ENCODE measurements around the gene CCDC85C. TPM values are rescaled to one million over a fixed set of nuclear protein-coding genes. Genes with fewer than 3 reads are reported as not detected.

Gene CCDC85C
- total RNA-seq, 2 donors from 2014 or later, result 32.8 to 45.8 TPM

DNA sequence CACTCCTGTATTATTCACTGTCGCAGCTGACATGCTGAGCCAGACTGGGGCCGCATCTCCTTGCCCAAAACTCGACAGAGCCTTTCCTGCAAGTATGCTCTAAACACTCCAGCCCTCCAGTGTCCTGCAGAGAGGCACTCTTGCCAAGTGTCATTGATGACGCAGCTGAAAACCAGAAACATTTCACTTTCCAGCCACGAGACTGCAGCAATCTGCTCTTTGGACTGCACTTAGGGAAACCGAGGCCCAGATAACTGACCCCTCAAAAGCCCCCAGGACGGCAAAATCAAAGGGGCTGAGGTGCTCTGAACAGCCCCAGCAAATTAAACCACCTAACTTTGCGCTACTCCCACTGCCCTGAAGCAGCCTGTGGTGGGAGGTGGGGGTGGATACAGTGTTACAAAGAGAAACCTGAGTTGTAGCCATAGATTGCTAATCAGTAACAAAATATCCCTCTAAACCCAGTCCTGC, 2.6 kb downstream of the CCDC85C start:
- 63 to 68% methylated on average over 6 to 7 of the region's 8 CpGs for WGBS, 2 experiments (ENCODE audit: insufficient coverage in 1 of 2, insufficient read length in 1 of 2)
- Histone ChIP-seq H3K9me3 (ENCODE audit: control insufficient read depth, low read length) (no peaks in the 10 kb centered on the region), H3K4me1 (ENCODE audit: control insufficient read depth, insufficient read depth, low read length) (peaks cover 46% of the 10 kb centered on the region), H3K27ac (ENCODE audit: low read depth, low read length) (no peak overlapping the region), H3K27me3 (ENCODE audit: control insufficient read depth, insufficient read depth, low read length, poor library complexity, severe bottlenecking) (peaks cover 12% of the 10 kb centered on the region), H3K9ac (ENCODE audit: extremely low read depth, low read length, poor library complexity, severe bottlenecking) (no peak overlapping the region), H3K4me3 (ENCODE audit: low read length) (peak overlapping the region; percentile 92), H3K36me3 (ENCODE audit: control insufficient read depth, insufficient read depth, low read length) (no peaks in the 10 kb centered on the region)
- Mint-ChIP-seq H3K36me3 (ENCODE audit: low read depth) (no peaks in the 10 kb centered on the region), H3K27me3 (ENCODE audit: insufficient read depth) (peaks cover 17% of the 10 kb centered on the region), H3K4me1 (peaks cover 54% of the 10 kb centered on the region), H3K27ac (no peak overlapping the region), H3K9me3 (no peaks in the 10 kb centered on the region), H3K4me3 (peak overlapping the region; percentile 63)
- no peak for TF ChIP-seq CTCF (conservative IDR thresholded peaks at IDR 0.05)
- DNase-seq, result no peak

DNA sequence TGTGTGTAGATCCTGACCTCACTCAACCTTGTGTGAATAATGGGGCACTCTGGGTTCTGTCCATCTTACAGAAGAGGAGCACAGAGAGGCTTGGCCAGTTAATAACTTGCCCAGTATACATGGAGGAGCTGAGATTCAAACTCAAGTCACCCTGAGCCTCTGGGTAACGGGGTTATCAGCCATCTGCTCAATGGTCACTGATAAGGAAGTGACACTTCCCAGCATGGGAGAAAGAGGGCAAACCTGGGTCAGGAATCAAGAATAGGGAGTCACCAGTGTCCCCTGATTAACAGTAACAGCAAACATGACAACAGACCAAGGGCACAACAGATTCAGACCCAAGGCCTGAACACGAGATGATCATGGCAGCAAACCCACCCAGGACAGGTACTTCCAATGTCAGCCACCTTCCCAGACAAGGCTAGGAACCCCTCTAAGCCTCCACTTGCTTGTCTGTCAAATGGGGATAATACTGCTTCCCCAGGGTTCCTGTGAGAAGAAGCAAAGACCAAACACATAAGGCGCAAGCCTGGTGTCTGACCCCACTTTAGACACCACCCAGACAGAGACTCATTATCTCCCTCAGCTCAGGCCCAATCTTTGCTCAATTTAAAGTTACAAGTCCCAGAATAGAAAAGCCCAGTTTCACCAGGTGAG, 3.6 kb downstream of the CCDC85C start:
- Histone ChIP-seq H3K36me3 (ENCODE audit: control insufficient read depth, insufficient read depth, low read length) (no peaks in the 10 kb centered on the region), H3K9me3 (ENCODE audit: control insufficient read depth, low read length) (no peaks in the 10 kb centered on the region), H3K9ac (ENCODE audit: extremely low read depth, low read length, poor library complexity, severe bottlenecking) (no peak overlapping the region), H3K4me1 (ENCODE audit: control insufficient read depth, insufficient read depth, low read length) (peaks cover 44% of the 10 kb centered on the region), H3K4me3 (ENCODE audit: low read length) (peak overlapping the region; percentile 92), H3K27me3 (ENCODE audit: control insufficient read depth, insufficient read depth, low read length, poor library complexity, severe bottlenecking) (peaks cover 12% of the 10 kb centered on the region), H3K27ac (ENCODE audit: low read depth, low read length) (no peak overlapping the region)
- Mint-ChIP-seq H3K27me3 (ENCODE audit: insufficient read depth) (peaks cover 16% of the 10 kb centered on the region), H3K36me3 (ENCODE audit: low read depth) (no peaks in the 10 kb centered on the region), H3K27ac (no peak overlapping the region), H3K9me3 (no peaks in the 10 kb centered on the region), H3K4me3 (no peak overlapping the region), H3K4me1 (peaks cover 54% of the 10 kb centered on the region)
- TF ChIP-seq CTCF (conservative IDR thresholded peaks at IDR 0.05), result no peak
- DNase-seq, result no peak
- 60 to 88% methylated on average over 3 of the region's 3 CpGs for WGBS, 2 experiments (ENCODE audit: insufficient coverage in 1 of 2, insufficient read length in 1 of 2)

GRCh38 chr14:99599393-99599792, 4.6 kb downstream of the CCDC85C start:
- Histone ChIP-seq H3K27ac (ENCODE audit: low read depth, low read length) (no peak overlapping the region), H3K9ac (ENCODE audit: extremely low read depth, low read length, poor library complexity, severe bottlenecking) (peak overlapping the region; percentile 1), H3K9me3 (ENCODE audit: control insufficient read depth, low read length) (no peaks in the 10 kb centered on the region), H3K27me3 (ENCODE audit: control insufficient read depth, insufficient read depth, low read length, poor library complexity, severe bottlenecking) (peaks cover 12% of the 10 kb centered on the region), H3K4me3 (ENCODE audit: low read length) (peak overlapping the region; percentile 64), H3K4me1 (ENCODE audit: control insufficient read depth, insufficient read depth, low read length) (peaks cover 44% of the 10 kb centered on the region), H3K36me3 (ENCODE audit: control insufficient read depth, insufficient read depth, low read length) (no peaks in the 10 kb centered on the region)
- no peak for DNase-seq
- peak overlapping the region; percentile 85 for H3K27ac Mint-ChIP-seq
- no peaks in the 10 kb centered on the region for H3K36me3 Mint-ChIP-seq (ENCODE audit: low read depth)
- H3K9me3 Mint-ChIP-seq, result no peaks in the 10 kb centered on the region
- peak overlapping the region; percentile 39 for H3K4me3 Mint-ChIP-seq
- peaks cover 16% of the 10 kb centered on the region for H3K27me3 Mint-ChIP-seq (ENCODE audit: insufficient read depth)
- peaks cover 64% of the 10 kb centered on the region for H3K4me1 Mint-ChIP-seq
- no peak for TF ChIP-seq CTCF (conservative IDR thresholded peaks at IDR 0.05)
- 81 to 82% methylated on average over 5 to 6 of the region's 6 CpGs for whole genome bisulfite sequencing, 2 experiments (ENCODE audit: insufficient coverage in 1 of 2, insufficient read length in 1 of 2)

All from endodermal cell (in vitro differentiated cells).